Measurements from ENCODE around the gene OTX1. TPM values are rescaled to one million over a fixed set of nuclear protein-coding genes. Genes with fewer than 3 reads are reported as not detected.
"Not testable (repeated sequence)": the region's sequence is repeated elsewhere in the genome, so short reads cannot be mapped to it uniquely, and the experiment has no call there.

OTX1 gene
- total RNA-seq, 1 donor from 2014 or later: not detected

- ATAC-seq (no peak), DNase-seq (ENCODE audit: low spot score) (no peak)
Observed at GRCh38 chr2:63058144-63058920, 7.7 kb downstream of the OTX1 start.

GRCh38 chr2:63058921-63059792 lies 8.5 kb downstream of the OTX1 start:
- peak; percentile 45 for DNase-seq (ENCODE audit: low spot score)
- peak; percentile 33 for ATAC-seq

GRCh38 chr2:63059793-63060471 lies 9.3 kb downstream of the OTX1 start:
- ATAC-seq (no peak), DNase-seq (ENCODE audit: low spot score) (no peak)

GRCh38 chr2:63060472-63060991 lies 9.9 kb downstream of the OTX1 start:
- ATAC-seq (no peak), DNase-seq (ENCODE audit: low spot score) (no peak)

GRCh38 chr2:63064197-63064596 lies 13.6 kb downstream of the OTX1 start:
- no peak for DNase-seq (ENCODE audit: low spot score)

GRCh38 chr2:63064661-63065060 lies 14.0 kb downstream of the OTX1 start:
- DNase-seq (ENCODE audit: low spot score): no peak
- no peak for ATAC-seq

More at GRCh38 chr2:63064197-63064596, 13.6 kb downstream of the OTX1 start:
- no peak for ATAC-seq

- DNase-seq (ENCODE audit: low spot score) (no peak), ATAC-seq (no peak)
Observed at GRCh38 chr2:63066265-63066664, 15.6 kb downstream of the OTX1 start.

GRCh38 chr2:63066838-63067237 lies 16.2 kb downstream of the OTX1 start:
- DNase-seq (ENCODE audit: low spot score): no peak
- ATAC-seq: no peak

GRCh38 chr2:63071664-63072063 lies 21.0 kb downstream of the OTX1 start:
- DNase-seq (ENCODE audit: low spot score) (no peak), ATAC-seq (no peak)

GRCh38 chr2:63073994-63074393 lies 23.4 kb downstream of the OTX1 start:
- DNase-seq (ENCODE audit: low spot score) (no peak), ATAC-seq (no peak)

- not testable (repeated sequence) for ATAC-seq; DNase-seq (ENCODE audit: low spot score)
Observed at GRCh38 chr2:63074399-63074798, 23.8 kb downstream of the OTX1 start.

GRCh38 chr2:63078852-63079606 lies 28.4 kb downstream of the OTX1 start:
- ATAC-seq: peak; percentile 65
- DNase-seq (ENCODE audit: low spot score): no peak

- DNase-seq (ENCODE audit: low spot score) (no peak), ATAC-seq (no peak)
Observed at GRCh38 chr2:63081404-63081803, 30.8 kb downstream of the OTX1 start.

- ATAC-seq (no peak), DNase-seq (ENCODE audit: low spot score) (no peak)
Observed at GRCh38 chr2:63086687-63087086, 36.1 kb downstream of the OTX1 start.

GRCh38 chr2:63092401-63092800 lies 41.8 kb downstream of the OTX1 start:
- ATAC-seq: no peak
- DNase-seq (ENCODE audit: low spot score): no peak

GRCh38 chr2:63092857-63093256 lies 42.2 kb downstream of the OTX1 start:
- no peak for ATAC-seq
- no peak for DNase-seq (ENCODE audit: low spot score)

GRCh38 chr2:63093502-63093901 lies 42.9 kb downstream of the OTX1 start:
- DNase-seq (ENCODE audit: low spot score) (no peak), ATAC-seq (no peak)

GRCh38 chr2:63096491-63096890 lies 45.9 kb downstream of the OTX1 start:
- no peak for ATAC-seq
- DNase-seq (ENCODE audit: low spot score): no peak

GRCh38 chr2:63099032-63099431 lies 48.4 kb downstream of the OTX1 start:
- DNase-seq (ENCODE audit: low spot score): no peak
- no peak for ATAC-seq

GRCh38 chr2:63101954-63102353 lies 51.3 kb downstream of the OTX1 start:
- DNase-seq (ENCODE audit: low spot score) (no peak), ATAC-seq (no peak)
